ENCODE data around the gene TRPC3.

The TRPC3 gene

DNA sequence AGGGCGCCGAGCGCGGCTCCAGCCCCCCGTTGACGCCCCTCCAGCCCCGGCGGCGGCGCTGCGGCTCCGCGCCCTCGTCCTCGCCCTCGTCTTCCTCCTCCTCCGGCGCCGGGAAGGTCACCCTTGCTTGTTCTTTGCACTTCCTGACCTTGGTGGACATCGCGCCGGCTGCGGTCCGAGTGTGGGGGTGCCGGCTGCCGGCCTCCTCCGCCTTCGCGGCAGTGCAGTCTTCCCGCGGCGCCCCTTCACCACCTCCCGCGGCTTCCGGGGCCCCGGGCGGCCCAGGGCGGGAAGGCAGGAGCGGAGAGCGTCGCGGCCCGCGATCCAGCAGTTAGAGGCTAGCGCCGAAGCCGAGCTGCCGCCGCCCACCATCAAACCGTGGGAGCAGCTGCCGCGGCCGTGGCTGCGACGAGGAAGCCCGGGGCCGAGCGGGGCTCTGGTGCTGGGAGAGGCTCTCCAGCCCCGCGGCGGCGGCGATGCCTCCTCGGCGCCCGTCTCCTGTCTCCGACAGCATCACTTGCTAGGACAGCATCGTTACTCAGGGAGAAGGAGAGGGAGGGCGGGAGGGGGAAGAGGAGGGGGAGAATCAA is at the start of gene TRPC3:
TSS of gene TRPC3 (minus strand) at position 540 of the 590 bp plus-strand sequence. CDS start at position 160, 380 bp downstream.
- DNase-seq (ENCODE audit: low read depth in 2 of 2): peak in 1 of 2 donors; percentile 33

DNA sequence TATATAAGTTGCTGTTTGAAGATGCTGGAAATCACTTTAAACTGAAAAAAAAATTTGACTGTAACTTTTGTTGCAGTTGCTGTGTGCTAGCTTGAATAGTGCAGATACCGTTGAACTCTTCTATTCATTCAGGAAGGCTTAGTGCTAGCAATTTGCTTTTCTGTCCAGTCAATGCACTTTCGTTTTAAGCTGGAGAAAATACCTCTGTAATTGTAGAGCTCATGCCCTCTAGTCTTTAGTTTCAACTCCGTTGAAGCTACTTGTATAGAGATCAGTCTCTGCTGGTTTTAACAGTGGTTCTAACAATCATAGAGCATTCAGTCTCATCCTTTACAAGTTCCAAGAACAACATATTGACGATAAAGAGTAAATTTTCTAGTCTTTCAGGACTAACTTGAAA is 49.0 kb upstream of the TRPC3 start:
- no peak for DNase-seq (ENCODE audit: low read depth in 2 of 2)

DNA sequence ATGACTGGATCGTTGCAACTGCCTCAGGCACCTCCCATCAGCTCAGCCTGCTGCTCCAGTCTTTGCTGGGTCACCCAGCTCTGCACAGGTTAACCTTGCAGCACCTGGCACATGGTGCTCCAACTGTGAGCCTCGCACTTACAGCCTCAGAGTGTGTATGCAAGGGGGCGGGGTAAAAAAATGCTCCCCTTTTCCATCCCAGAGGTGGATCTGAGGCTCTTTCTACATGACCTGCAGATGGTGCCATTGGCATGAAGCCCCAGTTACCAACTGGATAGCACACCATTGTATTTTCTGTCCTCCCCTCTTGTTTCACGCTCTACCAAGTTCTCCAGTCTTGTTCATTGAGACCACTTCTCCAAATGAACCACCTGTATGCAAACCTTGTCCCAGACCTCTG is 46.2 kb upstream of the TRPC3 start:
- DNase-seq (ENCODE audit: low read depth in 2 of 2): no peak

DNA sequence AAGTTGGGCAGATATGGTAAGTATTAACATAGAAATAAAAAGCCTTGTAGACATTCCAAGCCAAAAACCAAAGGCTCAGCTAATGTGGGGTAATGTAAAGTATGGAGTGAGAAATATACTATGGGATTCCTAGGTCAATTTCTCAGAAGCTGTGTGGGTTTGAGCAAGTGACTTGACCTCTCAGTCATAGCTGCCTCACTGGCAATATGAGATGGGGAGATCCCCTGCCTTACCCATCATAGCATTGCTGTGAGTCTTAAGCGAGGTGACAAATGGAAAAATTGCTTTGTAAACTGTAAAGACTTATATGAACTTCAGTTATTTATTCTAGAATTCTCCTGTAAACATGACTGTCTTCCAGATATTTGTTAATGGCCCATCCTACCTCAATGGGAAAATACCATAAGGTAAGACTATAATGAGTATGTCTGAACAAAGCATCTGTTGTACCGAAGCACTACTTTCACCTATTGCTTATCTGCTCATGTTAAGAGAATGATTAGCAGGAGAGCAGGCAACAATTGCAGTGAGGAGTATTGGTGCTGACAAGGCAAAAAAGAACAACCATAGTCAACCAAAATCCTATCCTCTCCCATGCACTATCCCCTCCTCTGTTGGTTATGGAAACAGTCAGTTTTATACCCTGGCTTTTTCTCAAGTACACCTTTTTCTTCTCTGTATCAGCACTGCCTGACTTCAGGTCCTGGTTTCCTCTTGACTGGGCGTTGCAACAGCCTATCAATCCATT is 44.1 kb upstream of the TRPC3 start:
- no peak for DNase-seq (ENCODE audit: low read depth in 2 of 2)

DNA sequence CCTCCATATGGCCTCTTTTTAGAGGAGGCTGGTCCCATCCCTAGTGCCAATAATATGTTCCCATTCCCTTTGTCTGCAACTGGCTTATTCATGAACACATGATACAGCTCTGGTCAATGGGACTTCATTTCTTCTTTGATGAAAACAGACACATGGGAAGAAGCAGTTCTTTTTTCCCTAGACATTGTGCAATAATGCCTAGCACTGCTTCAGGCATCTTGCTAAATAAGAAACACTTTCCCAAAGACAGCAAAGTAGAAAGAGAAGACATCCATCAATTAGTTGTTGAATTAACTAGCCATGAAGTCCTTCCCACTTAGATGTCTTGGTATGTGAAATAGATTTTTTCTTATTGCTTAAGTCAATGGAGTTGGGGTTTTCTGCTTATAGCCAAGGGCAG is 40.1 kb upstream of the TRPC3 start:
- no peak for DNase-seq (ENCODE audit: low read depth in 2 of 2)

DNA sequence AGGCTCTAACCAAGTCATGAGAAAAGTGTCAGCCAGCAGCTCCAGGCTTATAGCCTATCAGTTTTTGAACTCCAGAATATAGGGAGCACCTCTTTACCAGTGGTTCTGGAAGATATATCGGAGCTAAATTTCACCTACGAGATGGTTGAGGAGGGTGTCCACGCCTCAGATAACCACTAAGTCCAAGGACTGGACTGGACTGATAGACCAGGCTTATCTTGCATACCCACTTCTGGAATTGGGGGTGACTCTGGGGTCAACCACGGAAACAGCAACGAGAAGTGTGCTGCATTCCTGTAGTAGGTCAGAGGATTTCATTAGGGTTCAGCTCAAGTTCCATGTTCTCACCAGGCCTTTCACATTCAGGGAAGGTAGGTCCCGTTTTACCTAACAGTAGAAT is 38.6 kb upstream of the TRPC3 start:
- no peak for DNase-seq (ENCODE audit: low read depth in 2 of 2)

DNA sequence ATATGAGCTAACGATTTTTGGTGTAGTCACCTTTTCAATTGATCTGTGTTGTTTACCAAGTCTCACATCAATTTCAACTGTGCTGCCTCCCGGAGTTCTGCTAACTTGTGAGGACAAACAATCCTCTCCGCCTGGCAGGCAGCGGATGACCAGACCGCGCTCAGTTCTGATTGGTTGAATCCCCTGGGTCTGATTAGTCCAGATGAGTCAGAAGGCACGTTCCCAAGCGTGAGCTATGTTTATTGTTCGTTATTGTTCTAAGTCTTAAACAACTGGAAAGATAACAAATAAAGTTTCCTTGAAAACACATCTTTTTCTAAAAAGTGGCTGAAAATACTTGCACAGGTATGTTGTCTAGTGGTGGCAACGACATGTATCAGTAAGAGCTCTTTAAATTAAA is 37.9 kb upstream of the TRPC3 start:
- no peak for DNase-seq (ENCODE audit: low read depth in 2 of 2)

DNA sequence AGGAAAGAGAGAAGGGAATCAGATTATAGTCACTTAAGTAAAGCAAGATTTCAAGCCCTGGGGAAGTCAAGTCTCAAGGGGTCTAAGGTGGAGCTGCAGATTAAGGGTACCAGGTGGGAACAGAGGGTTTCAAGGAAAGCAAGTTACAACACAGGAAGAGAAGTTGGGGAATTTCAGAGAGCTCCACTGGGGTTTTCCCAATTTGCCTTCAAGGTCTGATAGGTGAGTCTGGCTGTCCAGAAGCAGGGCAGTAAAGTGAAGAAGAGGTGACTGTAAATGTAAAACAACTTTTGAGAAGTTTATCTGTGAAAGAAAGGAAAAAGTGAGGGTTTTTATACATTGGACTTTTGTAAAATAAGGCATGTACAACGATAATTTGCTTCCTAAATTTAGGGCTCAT is 37.1 kb upstream of the TRPC3 start:
- DNase-seq (ENCODE audit: low read depth in 2 of 2): no peak

DNA sequence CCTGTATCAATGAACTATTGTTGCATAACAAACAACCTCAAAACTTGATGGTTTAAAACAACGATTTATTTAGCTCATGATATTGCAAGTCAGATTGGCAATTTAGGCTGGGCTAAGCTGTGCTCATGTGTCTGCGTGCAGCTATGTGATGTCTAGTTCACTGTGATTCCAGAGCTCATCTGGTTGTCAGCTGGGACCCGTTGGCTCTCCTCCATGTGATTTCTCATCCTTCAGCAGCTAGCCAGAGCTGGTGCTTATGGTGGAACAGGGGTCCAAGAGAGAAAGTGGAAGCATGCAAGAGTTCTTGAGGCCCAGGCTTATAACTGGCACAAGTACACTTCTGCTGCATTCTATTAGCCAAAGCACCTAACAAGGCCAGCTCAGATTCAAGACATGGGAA is 28.8 kb upstream of the TRPC3 start:
- DNase-seq (ENCODE audit: low read depth in 2 of 2): no peak

DNA sequence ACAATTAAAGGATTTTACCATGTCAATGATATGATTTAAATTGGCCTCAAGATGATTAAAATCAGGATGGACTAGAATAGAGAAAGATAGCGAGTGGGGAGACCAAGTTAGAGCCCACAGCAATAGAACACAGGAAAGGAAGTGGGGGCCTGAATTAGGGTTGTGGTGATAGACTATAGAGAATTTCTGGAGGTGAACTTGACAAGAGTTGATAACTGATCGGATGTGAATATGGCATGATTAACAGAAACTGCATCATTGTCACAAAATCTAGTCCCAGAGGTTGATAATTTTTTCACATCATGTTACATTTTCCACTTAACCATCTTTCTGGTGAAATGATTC is 26.3 kb upstream of the TRPC3 start:
- no peak for DNase-seq (ENCODE audit: low read depth in 2 of 2)

DNA sequence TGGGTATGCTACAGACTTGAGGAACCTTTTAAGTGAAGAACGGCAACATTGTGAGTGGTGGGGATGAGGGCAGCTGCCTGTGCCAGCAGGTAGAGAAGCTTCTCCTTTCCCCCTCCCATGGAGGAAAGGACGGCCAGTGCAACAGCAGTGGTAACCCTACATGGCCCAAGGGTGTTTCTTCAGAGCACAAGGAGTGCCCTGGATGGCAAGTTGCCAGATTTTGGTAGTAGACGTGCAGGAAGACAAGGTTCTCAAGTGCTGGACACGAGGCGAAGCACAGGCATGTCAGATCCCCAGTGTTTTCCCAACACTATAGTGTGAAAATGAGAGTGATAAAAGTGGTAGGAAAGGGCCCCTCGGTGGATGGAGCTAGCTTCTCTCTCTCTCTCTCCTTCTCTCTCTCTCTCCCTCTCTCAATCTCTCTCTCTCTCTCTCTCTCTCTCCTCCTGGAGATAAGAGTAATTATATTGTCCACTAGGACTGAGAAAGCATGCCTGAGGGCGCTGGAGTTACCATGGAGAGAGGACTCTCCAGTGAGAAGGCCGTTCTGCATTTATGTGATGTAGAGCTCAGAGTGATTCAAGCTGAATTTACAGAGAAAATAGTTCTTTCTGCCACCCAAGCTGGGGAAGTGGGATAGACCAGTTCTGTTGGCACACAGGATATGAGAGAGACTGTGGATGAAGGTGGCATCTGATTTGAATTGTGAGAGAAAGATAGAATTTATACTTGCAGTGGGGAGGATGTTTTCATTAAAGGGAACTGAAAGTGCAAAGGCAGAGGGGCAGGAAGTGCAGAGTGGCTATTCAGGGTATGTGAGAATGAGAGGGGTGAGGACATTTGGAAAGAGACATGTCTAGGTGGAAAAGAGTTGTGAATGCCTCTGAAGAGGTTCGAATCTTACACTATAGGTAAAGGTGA is 25.7 kb upstream of the TRPC3 start:
- DNase-seq (ENCODE audit: low read depth in 2 of 2): no peak

DNA sequence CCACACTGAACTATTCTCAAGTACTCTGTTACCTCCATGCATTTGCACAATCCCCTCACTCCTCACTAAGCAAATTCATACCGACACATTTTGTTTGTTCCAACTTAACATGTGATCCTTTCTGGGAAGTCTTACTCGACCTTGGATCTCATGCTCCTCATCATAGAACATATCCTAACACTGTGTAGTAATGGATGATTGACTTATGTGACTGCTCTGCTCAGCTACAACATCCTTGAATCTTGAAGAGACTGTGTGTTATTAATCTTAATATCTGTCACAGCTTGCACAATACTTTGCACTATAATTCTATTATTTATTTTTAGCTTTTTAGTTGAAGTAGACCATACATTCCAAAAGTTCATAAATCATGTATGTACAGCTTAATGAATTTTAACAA is 23.9 kb upstream of the TRPC3 start:
- no peak for DNase-seq (ENCODE audit: low read depth in 2 of 2)

DNA sequence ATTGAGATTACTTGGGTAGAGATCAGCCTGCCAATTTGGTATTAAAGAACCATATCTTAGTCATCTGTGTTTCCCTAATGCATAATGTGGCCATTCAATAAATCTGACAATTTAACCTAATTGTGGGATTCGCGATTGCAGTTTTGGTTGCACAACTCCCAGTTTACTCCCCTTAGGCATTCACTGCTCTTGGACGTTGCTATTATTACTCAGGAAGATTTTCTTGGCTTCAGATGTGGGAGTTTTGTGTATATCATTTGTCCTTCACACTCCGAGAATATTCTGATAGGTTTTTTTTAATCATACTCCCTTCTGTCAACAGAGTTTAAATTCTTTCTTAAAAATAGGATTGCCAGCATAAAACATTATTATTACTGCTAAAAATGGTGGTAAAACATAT is 22.0 kb upstream of the TRPC3 start:
- DNase-seq (ENCODE audit: low read depth in 2 of 2): no peak

DNA sequence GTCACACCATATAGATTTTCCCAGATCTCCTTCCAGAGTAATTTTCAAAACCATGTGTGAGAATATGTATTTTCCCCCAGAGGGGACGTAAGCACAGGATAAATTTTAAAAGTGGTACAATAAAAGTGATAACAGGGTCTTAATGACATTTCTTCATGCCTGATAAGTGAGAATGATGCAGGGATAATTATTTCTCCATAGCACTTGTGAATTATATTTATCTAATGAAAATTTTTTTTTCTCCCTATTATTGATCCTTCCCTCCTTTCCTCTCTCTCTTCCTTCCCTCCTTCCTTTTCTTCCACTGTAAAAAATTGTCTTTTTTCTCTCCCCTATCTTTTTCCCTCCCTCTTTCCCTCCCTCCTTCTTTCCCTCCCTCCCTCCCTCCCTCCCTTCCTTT is 17.0 kb upstream of the TRPC3 start:
- no peak for DNase-seq (ENCODE audit: low read depth in 2 of 2)

DNA sequence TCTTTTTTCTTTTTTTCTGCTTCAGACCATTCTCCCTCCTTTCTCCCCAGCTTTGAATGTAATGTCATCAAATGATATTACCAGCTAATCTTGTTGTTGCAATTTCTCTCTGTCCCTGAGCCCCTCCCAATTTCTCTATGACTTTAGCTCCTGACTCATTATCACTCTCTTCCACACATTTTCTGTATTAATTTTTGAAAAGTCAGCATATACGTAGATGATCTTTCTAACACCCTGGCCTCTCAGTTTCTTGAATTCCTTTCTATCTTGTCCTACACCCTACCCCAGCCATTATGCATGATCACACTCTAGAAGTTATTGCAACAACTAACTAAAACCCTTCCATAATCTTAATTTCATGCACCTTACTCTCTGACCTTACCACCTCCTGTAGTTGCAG is 13.1 kb upstream of the TRPC3 start:
- DNase-seq (ENCODE audit: low read depth in 2 of 2): no peak

DNA sequence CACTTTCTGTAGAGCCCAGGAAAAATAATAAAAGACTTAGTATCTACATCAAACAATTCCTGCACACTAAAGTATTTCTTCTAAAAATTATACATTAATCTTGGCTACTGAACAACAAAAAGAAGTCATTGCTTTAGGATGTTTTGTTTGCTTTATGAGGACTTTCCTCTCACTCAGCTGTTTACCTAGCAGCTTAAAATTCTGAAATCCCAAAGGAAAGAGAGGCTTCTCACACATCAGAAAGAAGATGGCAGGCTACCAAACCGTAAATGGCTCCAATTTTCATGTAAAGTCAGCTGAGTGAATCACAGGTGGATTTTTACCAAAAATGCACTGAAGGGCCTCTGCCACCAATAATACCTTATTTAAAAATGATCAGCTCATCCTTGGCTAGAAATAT is 9.0 kb upstream of the TRPC3 start:
- DNase-seq (ENCODE audit: low read depth in 2 of 2): no peak

DNA sequence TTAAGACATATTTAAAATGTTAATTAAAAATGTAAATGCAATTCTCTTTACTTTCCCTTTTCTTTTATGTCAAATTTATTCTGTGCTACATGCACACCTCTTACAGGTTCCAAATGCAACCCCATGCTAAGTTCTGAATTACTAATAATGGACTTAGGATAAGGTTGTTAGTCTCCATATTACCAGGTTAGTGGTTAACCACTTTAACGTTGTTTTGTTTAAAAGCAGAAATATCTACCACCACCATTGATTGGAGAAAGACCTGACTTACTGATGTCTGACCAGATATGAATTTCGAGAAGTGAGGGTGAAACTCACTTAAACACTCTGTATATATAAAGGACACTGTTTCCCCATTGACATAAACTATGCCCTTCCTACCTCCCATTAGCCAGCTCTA is 6.9 kb upstream of the TRPC3 start:
- DNase-seq (ENCODE audit: low read depth in 2 of 2): no peak

DNA sequence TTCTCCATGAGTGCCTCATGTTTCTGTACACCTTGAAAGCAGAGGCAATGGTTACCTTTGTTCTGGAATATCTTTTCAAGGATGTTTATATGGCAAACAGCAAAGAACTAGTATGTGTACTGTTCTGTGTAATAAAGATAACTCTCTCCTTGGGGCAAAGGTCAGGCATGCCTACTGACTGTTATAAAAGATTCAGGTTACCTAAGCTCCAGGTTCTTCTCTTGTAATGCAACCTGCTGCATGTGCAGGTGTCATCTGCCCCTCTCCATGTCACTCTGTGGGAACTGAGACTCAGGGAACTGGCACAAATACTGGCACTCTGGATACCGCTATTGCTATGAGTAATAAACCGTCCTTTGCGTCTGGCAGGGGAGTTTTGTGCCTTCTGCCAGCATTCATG is 5.4 kb upstream of the TRPC3 start:
- no peak for DNase-seq (ENCODE audit: low read depth in 2 of 2)

DNA sequence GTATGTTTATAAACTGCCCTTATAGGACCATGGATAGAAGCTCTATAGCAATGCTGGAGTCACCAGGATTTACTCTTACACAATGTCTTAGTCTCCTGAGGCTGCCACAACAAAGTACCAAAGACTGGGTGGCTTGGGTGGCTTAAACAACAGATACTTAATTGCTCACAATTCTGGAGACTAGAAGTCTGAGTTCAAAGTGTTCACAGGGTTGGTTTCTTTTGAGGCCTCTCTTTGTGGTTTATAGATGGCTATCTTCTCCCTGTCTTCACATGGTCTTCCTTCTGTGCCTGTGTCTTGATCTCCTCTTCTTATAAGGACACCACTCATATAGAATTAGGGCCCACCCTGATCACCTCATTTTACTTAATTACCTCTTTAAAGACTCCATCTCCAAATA is 2.0 kb upstream of the TRPC3 start:
- no peak for DNase-seq (ENCODE audit: low read depth in 2 of 2)

DNA sequence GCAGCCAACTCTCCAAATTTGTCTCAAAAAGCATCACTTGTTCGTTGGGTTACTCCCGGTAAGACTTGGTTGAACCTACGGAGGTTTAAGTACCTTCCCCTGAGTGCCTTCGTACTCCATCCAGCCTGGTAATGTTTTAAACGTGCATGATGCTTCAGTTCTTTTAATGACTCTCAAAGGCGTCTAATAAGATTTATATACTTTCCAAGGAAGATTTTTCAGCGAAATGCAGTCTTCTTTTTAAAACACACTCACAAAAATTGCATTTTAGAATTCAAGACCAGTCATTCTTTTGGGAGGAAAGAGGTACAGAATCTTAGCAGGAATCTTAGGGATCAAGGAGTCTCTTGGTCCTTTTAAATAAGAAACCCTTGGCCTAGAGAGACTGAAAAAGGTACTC is 430 bp upstream of the TRPC3 start:
- no peak for DNase-seq (ENCODE audit: low read depth in 2 of 2)

DNA sequence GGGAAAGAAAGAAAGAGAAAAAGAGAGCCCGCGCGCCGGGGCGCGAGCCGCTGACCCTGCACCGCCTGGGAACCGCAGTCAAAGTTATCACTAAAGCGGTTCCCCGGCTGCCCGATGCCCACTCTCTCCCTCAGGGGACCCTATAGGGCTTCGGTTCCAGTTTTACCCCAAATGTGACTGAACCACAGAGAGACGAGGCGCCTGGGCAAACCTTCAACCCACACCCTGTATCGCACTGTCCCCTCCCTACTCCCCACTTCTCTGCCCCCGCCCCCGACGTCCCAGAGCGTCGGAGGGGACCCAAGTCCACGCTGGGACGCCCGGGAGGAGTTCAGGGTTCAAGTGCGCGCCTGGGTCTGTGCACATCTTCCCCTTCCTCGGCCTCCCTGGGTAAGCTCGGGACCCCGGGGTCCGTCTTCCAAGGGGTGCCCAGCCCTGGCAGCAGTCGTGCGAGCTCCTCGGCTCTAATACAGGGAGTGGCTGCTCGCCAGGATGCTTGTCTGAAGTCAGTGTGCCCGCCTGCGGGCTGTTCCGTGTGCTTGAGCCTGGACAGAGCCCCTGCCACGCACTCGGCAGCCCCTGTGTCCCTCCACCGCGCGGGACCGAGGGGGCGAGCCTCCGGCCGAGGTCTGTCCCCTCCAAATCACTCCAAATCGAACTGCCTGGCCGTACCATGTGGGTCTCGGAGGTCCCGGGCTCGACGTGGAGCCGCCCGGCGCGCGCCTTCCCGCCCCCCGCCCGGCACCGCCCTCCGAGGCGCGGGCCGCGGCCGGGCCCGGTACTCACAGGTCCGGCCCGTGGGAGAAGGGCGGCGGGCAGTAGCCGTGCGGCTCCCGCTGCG is 960 bp downstream of the TRPC3 start:
- DNase-seq (ENCODE audit: low read depth in 2 of 2): peak in 1 of 2 donors; percentile 8

DNA sequence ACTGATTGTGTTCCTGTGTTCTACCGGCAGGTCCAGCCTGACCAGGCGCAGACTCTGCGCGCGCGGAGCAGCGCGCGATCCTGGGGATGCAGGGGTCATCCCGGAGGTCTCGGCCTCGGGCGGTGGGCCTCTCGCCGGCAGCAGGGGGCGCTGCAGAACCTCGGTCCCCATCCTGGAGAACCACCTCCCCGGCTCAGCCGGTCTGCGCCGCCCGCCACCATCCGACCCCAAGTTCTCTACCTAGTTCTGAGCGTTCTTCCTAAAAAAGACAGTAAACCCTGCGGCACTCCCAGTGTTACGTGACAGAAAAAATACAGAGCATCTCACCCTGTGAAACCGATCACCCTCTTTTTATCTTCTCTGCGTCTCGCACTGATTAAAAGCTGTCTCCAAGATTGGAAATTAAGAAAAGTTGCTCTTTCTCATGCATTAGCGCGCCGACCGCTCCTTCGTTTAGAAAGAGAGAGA is 1.6 kb downstream of the TRPC3 start:
- DNase-seq (ENCODE audit: low read depth in 2 of 2): peak; percentile 84 to 89
